ENCODE results near the gene HTR2B.

The HTR2B gene

DNA sequence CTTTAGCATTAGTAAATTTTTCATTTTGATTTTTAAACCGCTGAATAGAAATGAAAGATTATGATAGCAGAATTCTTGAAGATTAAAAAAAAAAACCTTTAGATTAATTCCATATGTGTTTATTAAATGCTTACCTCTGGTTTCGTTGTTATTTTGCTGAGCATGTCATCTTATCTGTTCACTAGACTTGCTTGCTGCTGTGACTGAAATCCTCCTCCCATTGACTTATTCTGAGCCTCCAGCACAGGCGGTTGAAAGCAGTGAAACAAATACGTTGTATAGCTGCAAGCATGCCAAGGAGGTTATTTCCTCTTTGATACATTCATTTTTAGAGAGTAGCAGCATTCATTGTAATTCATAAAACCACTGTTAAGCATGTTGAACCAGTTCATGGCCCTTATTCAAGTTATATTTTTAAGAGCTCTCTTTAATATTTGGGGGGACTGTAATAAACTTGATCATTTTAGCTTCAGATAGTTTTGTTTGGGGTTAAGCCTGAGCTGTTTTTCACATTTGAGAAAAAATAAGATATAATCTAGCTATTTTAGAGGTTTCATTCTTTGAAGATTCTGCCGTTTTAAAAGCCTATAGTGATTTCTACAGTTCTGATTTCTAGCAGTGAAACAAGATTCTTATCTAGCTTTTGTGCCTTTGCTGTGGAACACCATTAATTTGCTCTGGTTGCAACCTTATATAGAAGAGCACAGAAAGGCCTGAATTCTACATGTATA, at the start of gene HTR2B:
Gene HTR2B, minus strand, starts transcription at position 205 of the 731 bp plus-strand sequence. CDS start 1,278 bp downstream, outside the sequence.
- TF ChIP-seq, protein P1, sequence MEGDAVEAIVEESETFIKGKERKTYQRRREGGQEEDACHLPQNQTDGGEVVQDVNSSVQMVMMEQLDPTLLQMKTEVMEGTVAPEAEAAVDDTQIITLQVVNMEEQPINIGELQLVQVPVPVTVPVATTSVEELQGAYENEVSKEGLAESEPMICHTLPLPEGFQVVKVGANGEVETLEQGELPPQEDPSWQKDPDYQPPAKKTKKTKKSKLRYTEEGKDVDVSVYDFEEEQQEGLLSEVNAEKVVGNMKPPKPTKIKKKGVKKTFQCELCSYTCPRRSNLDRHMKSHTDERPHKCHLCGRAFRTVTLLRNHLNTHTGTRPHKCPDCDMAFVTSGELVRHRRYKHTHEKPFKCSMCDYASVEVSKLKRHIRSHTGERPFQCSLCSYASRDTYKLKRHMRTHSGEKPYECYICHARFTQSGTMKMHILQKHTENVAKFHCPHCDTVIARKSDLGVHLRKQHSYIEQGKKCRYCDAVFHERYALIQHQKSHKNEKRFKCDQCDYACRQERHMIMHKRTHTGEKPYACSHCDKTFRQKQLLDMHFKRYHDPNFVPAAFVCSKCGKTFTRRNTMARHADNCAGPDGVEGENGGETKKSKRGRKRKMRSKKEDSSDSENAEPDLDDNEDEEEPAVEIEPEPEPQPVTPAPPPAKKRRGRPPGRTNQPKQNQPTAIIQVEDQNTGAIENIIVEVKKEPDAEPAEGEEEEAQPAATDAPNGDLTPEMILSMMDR (IDR thresholded peaks at IDR 0.05; ENCODE audit: low read depth, low read length), result no peak
- in situ Hi-C loops (cut with HindIII; ENCODE audit: low sequenced_read_pairs), result no loop called here
- DNase-seq (ENCODE audit: low read depth, low spot score), result no peak
- H3K4me3 ChIP-seq (ENCODE audit: low read depth, low read length), result peak within 1 kb of the TSS; percentile 0

DNA sequence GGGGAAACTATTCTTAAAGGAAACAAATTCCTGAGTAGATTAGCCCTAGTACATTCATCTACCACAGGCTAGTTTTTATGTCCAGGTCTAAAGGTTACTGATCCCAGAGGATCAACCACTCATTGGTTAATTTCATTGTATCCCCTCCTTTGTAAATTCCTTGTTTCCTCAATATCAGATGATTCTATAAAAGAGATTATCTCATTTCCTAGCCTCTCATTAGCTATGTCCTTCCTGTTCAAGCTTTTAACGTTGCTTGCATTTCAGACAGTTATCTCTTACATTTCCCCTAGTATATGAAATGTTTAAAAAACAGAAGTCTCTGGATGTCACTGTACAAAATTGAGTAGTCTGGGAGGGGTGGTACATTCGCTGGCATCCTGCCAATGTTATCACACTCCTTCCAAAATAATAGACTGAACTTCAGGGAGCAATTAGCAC, 49.4 kb upstream of the HTR2B start:
- TF ChIP-seq, protein P1 (IDR thresholded peaks at IDR 0.05; ENCODE audit: low read depth, low read length), result no peak
- H3K4me3 ChIP-seq (ENCODE audit: low read depth, low read length), result no peak overlapping the region
- no peak for DNase-seq (ENCODE audit: low read depth, low spot score)
- in situ Hi-C loops (cut with HindIII; ENCODE audit: low sequenced_read_pairs), result no loop called here

DNA sequence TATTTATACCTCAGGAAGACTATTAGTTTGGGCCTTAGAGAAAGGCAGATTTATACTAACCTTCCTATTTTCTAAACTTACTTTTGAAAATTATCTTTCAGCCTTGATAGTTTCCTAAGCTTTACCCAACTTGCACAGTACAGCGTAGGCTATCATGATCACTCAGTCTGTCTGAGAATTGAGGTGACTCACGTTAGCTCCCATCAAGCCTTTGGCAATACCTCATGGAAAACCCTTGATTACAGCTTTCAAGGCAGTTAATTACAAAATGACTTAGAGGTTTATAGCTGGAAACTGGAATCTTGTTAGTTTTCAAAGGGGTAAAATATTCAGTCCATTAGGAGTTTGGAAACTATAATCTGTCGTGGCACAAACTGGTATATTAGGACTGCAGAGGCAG, 47.2 kb upstream of the HTR2B start:
- in situ Hi-C loops (cut with HindIII; ENCODE audit: low sequenced_read_pairs), result no loop called here
- TF ChIP-seq, protein P1 (IDR thresholded peaks at IDR 0.05; ENCODE audit: low read depth, low read length), result no peak
- DNase-seq (ENCODE audit: low read depth, low spot score), result no peak
- no peak overlapping the region for H3K4me3 ChIP-seq (ENCODE audit: low read depth, low read length)

DNA sequence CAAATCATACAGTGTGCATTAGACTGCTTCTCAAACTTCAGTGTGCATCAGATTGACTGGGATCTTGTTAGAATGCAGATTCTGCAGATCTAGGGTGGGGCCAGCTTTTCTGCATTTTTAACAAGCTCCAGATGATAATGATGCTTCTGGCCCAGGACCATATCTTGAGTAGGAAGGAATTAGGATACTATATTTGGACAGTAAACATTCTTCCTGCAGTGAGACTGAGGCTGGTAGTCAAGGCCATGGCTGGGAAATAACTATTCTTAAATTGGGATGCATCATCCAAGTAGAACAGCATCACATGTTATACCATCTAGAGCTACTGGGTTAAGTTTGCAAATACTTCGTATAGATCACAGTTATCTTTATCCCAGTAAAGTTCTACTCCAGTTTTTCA, 45.2 kb upstream of the HTR2B start:
- TF ChIP-seq, protein P1 (IDR thresholded peaks at IDR 0.05; ENCODE audit: low read depth, low read length), result no peak
- no peak overlapping the region for H3K4me3 ChIP-seq (ENCODE audit: low read depth, low read length)
- in situ Hi-C loops (cut with HindIII; ENCODE audit: low sequenced_read_pairs), result no loop called here
- DNase-seq (ENCODE audit: low read depth, low spot score), result no peak

DNA sequence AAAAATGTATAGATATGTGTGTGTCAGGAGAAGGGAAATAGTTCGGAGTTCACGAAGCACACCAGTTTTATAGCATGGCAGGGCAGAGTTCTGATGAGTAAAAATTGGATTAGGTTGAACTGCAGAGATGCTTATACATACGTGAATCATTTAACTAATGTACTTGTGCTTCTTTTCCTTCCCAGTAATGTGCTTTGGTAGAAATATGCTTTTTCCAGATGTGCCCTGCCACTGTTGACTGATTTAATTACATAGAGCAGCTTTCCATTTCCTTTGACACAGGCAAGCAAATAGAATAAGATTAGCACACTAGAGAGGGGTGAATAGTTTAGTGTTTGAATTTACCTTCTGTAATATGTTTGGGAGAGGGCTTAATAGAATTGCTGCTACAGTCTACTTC, 44.6 kb upstream of the HTR2B start:
- no peak for DNase-seq (ENCODE audit: low read depth, low spot score)
- in situ Hi-C loops (cut with HindIII; ENCODE audit: low sequenced_read_pairs), result no loop called here
- TF ChIP-seq, protein P1 (IDR thresholded peaks at IDR 0.05; ENCODE audit: low read depth, low read length), result no peak
- H3K4me3 ChIP-seq (ENCODE audit: low read depth, low read length), result no peak overlapping the region

DNA sequence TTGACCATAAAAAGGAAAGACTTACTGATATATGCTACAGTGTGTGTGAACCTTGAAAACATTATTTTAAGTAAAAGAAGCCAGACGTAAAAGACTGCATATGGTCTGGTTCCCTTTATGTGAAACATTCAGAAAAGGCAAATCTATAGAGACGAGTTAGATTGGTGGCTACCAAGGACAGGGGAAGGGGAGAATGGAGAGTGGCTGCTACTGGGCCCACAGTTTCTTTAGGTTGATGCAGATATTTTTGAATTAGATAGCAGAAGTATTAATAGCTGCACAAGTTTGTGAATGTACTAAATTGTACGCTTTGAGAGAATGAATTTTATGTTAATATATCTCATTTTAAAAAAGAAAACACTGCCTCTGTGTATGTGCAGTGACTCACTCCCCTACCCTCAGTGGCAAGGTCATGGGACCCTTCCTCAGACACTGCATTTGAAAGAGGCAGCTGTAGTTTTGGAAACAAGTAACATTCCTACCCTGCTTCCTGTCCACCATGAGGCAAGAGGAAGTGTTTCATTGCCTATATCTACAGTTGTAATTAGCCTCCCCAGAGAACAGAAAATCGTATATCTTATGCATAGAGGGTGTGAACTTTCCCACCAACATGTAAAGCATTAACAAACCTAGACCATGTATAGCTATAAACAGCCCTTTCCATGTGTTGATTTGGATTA, 43.8 kb upstream of the HTR2B start:
- TF ChIP-seq, protein P1 (IDR thresholded peaks at IDR 0.05; ENCODE audit: low read depth, low read length), result no peak
- in situ Hi-C loops (cut with HindIII; ENCODE audit: low sequenced_read_pairs), result no loop called here
- no peak for DNase-seq (ENCODE audit: low read depth, low spot score)
- no peak overlapping the region for H3K4me3 ChIP-seq (ENCODE audit: low read depth, low read length)
